ENCODE data around the gene MROH2A. TPM values are rescaled to one million over a fixed set of nuclear protein-coding genes. Genes with fewer than 3 reads are reported as not detected.

MROH2A gene
- total and polyA plus RNA-seq, 2 experiments from 2014 or later: not detected

- Histone ChIP-seq H3K36me3 (ENCODE audit: low read depth) (no peaks in the 10 kb centered on the region), H3K27ac (no peak overlapping the region), H3F3A (ENCODE audit: insufficient read depth) (no peaks in the 10 kb centered on the region), H3K9me3 (ENCODE audit: low read depth) (no peaks in the 10 kb centered on the region), H3K4me2 (ENCODE audit: unreplicated experiment) (no peak overlapping the region), H4K20me1 (ENCODE audit: insufficient read depth) (no peaks in the 10 kb centered on the region), H3K27me3 (replicated peaks; ENCODE audit: insufficient read depth) (peaks cover 7% of the 10 kb centered on the region; the same call in 1 of the 2 replicates), H3K9me2 (ENCODE audit: insufficient read depth) (no peaks in the 10 kb centered on the region), H3K4me3 (no peak overlapping the region), H3K79me2 (ENCODE audit: insufficient read depth) (no peaks in the 10 kb centered on the region), H3K9ac (no peak overlapping the region), H2AFZ (no peak overlapping the region), H3K4me1 (ENCODE audit: insufficient read depth) (no peaks in the 10 kb centered on the region)
- DNase-seq: no peak
- TF ChIP-seq EZH2phosphoT487 (IDR thresholded peaks at IDR 0.05; ENCODE audit: insufficient read depth, low read depth): no peak
- no peak for TF ChIP-seq EZH2 (IDR thresholded peaks at IDR 0.05; ENCODE audit: insufficient read depth, poor library complexity, severe bottlenecking)
- in situ Hi-C loops (cut with MboI): no loop called here
- 72% methylated on average over 23 to 24 of the region's 24 CpGs for WGBS, 2 experiments (ENCODE audit: low coverage in 1 of 2, low lambda C conversion rate in 2 of 2, missing lambda C conversion rate in 2 of 2)
These were observed 50.5 kb downstream of the MROH2A start for GRCh38 chr2:233828546-233829192.

DNA sequence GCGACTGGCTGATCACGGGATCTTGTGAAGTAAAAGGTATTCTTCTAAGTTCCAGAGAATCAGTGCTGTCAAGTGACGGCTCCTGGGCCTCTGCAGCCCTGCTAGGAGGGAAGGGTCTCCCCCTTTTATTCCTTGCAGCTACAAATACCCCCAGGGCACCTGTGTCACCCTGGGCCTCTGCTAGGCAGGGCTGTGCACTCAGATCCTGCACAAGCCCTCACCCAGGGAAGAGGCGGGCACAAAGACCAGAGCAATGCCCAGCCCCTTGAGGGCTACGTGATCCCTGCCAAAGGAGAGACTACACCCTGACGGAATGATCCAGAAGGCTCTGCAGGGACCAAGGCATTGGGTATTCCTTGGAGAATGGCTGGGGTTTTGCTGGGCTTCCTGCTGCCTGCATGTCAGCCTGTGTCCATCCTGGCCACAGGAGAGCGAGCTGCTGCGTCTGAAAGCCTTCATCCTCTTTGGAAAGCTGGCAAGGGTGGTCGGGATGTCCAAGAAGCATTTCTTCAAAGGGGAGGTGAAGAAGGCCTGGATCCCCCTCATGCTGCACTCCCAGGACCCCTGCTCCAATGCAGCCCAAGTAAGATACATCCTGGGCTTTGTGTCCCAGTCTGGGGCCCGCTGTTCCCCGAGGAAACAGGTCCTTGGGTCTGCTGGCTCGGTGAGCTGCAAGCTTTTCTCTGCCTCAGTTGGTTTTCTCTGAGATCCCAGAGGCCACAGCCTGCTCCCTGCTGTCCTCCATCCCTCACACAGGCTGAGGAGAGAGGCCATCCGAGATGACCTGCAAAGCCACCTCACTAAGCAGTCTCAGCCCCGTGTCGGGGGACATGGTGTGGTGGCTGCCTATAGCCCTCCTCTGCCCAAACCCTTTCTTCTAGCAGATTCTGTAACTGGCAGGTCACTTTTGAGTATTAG, 51.3 kb downstream of the MROH2A start:
- H3K4me3 ChIP-seq: no peak overlapping the region
- H3K9me2 ChIP-seq (ENCODE audit: insufficient read depth): no peaks in the 10 kb centered on the region
- H3F3A ChIP-seq (ENCODE audit: insufficient read depth): no peaks in the 10 kb centered on the region
- in situ Hi-C loops (cut with MboI): no loop called here
- no peak overlapping the region for H3K27ac ChIP-seq
- TF ChIP-seq EZH2 (IDR thresholded peaks at IDR 0.05; ENCODE audit: insufficient read depth, poor library complexity, severe bottlenecking): no peak
- TF ChIP-seq EZH2phosphoT487 (IDR thresholded peaks at IDR 0.05; ENCODE audit: insufficient read depth, low read depth): no peak
- no peak overlapping the region for H2AFZ ChIP-seq
- no peaks in the 10 kb centered on the region for H4K20me1 ChIP-seq (ENCODE audit: insufficient read depth)
- H3K4me2 ChIP-seq (ENCODE audit: unreplicated experiment): no peak overlapping the region
- H3K36me3 ChIP-seq (ENCODE audit: low read depth): no peaks in the 10 kb centered on the region
- no peaks in the 10 kb centered on the region for H3K79me2 ChIP-seq (ENCODE audit: insufficient read depth)
- no peak overlapping the region for H3K9ac ChIP-seq
- no peak for DNase-seq
- WGBS, 2 experiments (ENCODE audit: low coverage in 1 of 2, low lambda C conversion rate in 2 of 2, missing lambda C conversion rate in 2 of 2): 73 to 76% methylated on average over 15 of the region's 15 CpGs
- peaks cover 4% of the 10 kb centered on the region; the same call in 1 of the 2 replicates for H3K27me3 ChIP-seq (replicated peaks; ENCODE audit: insufficient read depth)
- H3K4me1 ChIP-seq (ENCODE audit: insufficient read depth): no peaks in the 10 kb centered on the region
- H3K9me3 ChIP-seq (ENCODE audit: low read depth): no peaks in the 10 kb centered on the region

- no peak overlapping the region for H3K4me3 ChIP-seq
- no peak for TF ChIP-seq EZH2 (IDR thresholded peaks at IDR 0.05; ENCODE audit: insufficient read depth, poor library complexity, severe bottlenecking)
- no peak for TF ChIP-seq EZH2phosphoT487 (IDR thresholded peaks at IDR 0.05; ENCODE audit: insufficient read depth, low read depth)
- no peak for DNase-seq
- no peaks in the 10 kb centered on the region for H3K36me3 ChIP-seq (ENCODE audit: low read depth)
- no peak overlapping the region for H2AFZ ChIP-seq
- H3K79me2 ChIP-seq (ENCODE audit: insufficient read depth): no peaks in the 10 kb centered on the region
- in situ Hi-C loops (cut with MboI): no loop called here
- H3K9me2 ChIP-seq (ENCODE audit: insufficient read depth): no peaks in the 10 kb centered on the region
- H4K20me1 ChIP-seq (ENCODE audit: insufficient read depth): no peaks in the 10 kb centered on the region
- H3K9ac ChIP-seq: no peak overlapping the region
- no peak overlapping the region for H3K27ac ChIP-seq
- 92 to 97% methylated on average over 6 of the region's 6 CpGs for WGBS, 2 experiments (ENCODE audit: low coverage in 1 of 2, low lambda C conversion rate in 2 of 2, missing lambda C conversion rate in 2 of 2)
- no peaks in the 10 kb centered on the region for H3F3A ChIP-seq (ENCODE audit: insufficient read depth)
- H3K4me2 ChIP-seq (ENCODE audit: unreplicated experiment): no peak overlapping the region
- H3K27me3 ChIP-seq (replicated peaks; ENCODE audit: insufficient read depth): no peaks in the 10 kb centered on the region
- H3K4me1 ChIP-seq (ENCODE audit: insufficient read depth): no peaks in the 10 kb centered on the region
- H3K9me3 ChIP-seq (ENCODE audit: low read depth): no peaks in the 10 kb centered on the region
These were observed 52.1 kb downstream of the MROH2A start for GRCh38 chr2:233830111-233830802.

DNA sequence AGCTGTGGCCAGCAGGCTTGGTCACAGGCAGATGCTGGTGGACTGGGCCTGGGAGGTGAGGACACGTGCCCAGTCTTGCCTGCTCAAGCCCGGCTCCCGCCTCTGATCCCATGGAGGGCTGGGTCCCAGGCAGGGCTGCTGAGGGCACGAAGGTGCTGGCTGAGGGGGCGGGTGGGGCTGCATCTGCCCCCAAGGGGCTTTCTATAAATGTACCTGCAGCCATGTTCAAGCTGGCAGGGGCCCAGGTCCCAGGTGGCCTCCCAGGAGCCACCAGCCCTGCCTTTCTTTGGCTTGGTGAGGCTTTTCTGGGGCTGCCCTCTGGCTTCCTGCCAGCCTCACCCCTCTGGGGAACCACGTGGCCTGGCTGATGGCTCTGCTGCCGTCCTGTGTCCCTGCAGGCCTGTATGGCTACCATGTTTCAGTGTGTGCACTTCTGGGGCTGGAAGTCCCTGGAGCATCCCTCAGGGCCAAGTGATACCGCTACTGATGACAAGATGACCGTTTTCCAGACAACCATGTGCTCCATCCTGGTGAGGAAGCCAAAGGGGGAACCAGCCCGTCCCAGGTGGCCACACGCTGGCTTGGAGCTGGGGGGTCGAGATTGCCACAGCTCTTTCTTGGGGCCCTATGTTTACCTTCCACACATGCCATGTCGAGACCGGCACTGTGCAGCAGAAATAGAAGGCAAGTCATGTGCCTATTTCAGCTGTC, 53.0 kb downstream of the MROH2A start:
- in situ Hi-C loops (cut with MboI): no loop called here
- Histone ChIP-seq H3K9me2 (ENCODE audit: insufficient read depth) (no peaks in the 10 kb centered on the region), H2AFZ (no peak overlapping the region), H3K9ac (no peak overlapping the region), H3K79me2 (ENCODE audit: insufficient read depth) (peaks cover 2% of the 10 kb centered on the region; the same call in 1 of the 2 replicates), H3K9me3 (ENCODE audit: low read depth) (no peaks in the 10 kb centered on the region), H3K36me3 (ENCODE audit: low read depth) (no peaks in the 10 kb centered on the region), H3K27ac (no peak overlapping the region), H3K4me1 (ENCODE audit: insufficient read depth) (no peaks in the 10 kb centered on the region), H3K4me3 (no peak overlapping the region), H3K27me3 (replicated peaks; ENCODE audit: insufficient read depth) (no peaks in the 10 kb centered on the region), H3K4me2 (ENCODE audit: unreplicated experiment) (no peak overlapping the region), H3F3A (ENCODE audit: insufficient read depth) (no peaks in the 10 kb centered on the region), H4K20me1 (ENCODE audit: insufficient read depth) (no peaks in the 10 kb centered on the region)
- WGBS, 2 experiments (ENCODE audit: low coverage in 1 of 2, low lambda C conversion rate in 2 of 2, missing lambda C conversion rate in 2 of 2): 71 to 75% methylated on average over 12 to 14 of the region's 14 CpGs
- no peak for TF ChIP-seq EZH2 (IDR thresholded peaks at IDR 0.05; ENCODE audit: insufficient read depth, poor library complexity, severe bottlenecking)
- TF ChIP-seq EZH2phosphoT487 (IDR thresholded peaks at IDR 0.05; ENCODE audit: insufficient read depth, low read depth): no peak
- no peak for DNase-seq
